AG04450 (cell line): Measurements from ENCODE around the gene SYNE2. TPM values are rescaled to one million over a fixed set of nuclear protein-coding genes. Genes with fewer than 3 reads are reported as not detected.

ENCODE experiments used
- CTCF ChIA-PET: fragments of 300-600, 350-600 bp; formaldehyde crosslinking; extraction: SDS; loops from one replicate; lab custom pipeline; 2022; ENCODE audit warnings: antibody characterized with exemption, inconsistent platforms; lab: Charles Lee
- POLR2A ChIA-PET: fragments of 350-600 bp; formaldehyde crosslinking; extraction: SDS; loops from one replicate; lab custom pipeline; 2021; ENCODE audit warnings: antibody characterized with exemption, inconsistent platforms; lab: Yijun Ruan, JAX
- DNase-seq: peaks from one replicate; pipeline ENCODE4 v3.0.0-alpha.2; 2011; ENCODE audit warnings: low read depth, low spot score
- H3K27ac ChIP-seq: one replicate; pipeline ENCODE4 v1.5.1; 2012; ENCODE audit warnings: low read depth, low read length, control low read depth
- H3K27me3 ChIP-seq: one replicate; pipeline ENCODE4 v1.6.0; 2012; ENCODE audit warnings: low read length; ENCODE audit not compliant: control insufficient read depth, insufficient read depth
- H3K4me3 ChIP-seq: 2 replicates; pipeline ENCODE4 v1.5.1; 2011; ENCODE audit warnings: mild to moderate bottlenecking, low read depth, low read length, control low read depth
- H3K9me3 ChIP-seq: 2 replicates; pipeline ENCODE4 v1.5.1; 2012; ENCODE audit warnings: low read length; ENCODE audit not compliant: control insufficient read depth, insufficient read depth
- CTCF ChIP-seq: IDR thresholded peaks from 2 replicates; pipeline ENCODE4 v1.5.1; 2011; ENCODE audit warnings: low read depth, low read length, control low read depth, inconsistent platforms
- polyA plus RNA-seq: library from polyadenylated mRNA; depleted of rRNA; stranded (reverse); fragments of >200 nt; gene quantifications from 2 replicates; pipeline ENCODE4 v1.2.3, GENCODE V29; 2011

SYNE2 gene
- polyA plus RNA-seq, 1 experiment = 6.1 TPM

- TF ChIP-seq CTCF = no peak
- H3K27me3 ChIP-seq = no peaks in the 10 kb centered on the region
- no peak overlapping the region for H3K4me3 ChIP-seq
- POLR2A ChIA-PET = no interaction called here
- no peaks in the 10 kb centered on the region for H3K9me3 ChIP-seq
- DNase-seq = no peak
- H3K27ac ChIP-seq = no peak overlapping the region
- CTCF ChIA-PET = no interaction called here
Observed at GRCh38 chr14:63938198-63939005, 85.6 kb downstream of the SYNE2 start.

- no peak overlapping the region for H3K27ac ChIP-seq
- DNase-seq = no peak
- ChIA-PET POLR2A (no interaction called here), CTCF (no interaction called here)
- H3K9me3 ChIP-seq = no peaks in the 10 kb centered on the region
- no peak for TF ChIP-seq CTCF
- H3K4me3 ChIP-seq = no peak overlapping the region
- H3K27me3 ChIP-seq = no peaks in the 10 kb centered on the region
Observed at GRCh38 chr14:63939006-63939270, 86.1 kb downstream of the SYNE2 start.

- Histone ChIP-seq H3K27ac (no peak overlapping the region), H3K4me3 (no peak overlapping the region), H3K9me3 (no peaks in the 10 kb centered on the region), H3K27me3 (no peaks in the 10 kb centered on the region)
- ChIA-PET CTCF (interaction anchor here (0.7 kb wide), 1 partner anchor 356 kb away, joined by 7 read pairs; no protein-coding TSS in a partner anchor), POLR2A (no interaction called here)
- DNase-seq = no peak
- TF ChIP-seq CTCF = no peak
Observed at GRCh38 chr14:63940387-63940786, 87.6 kb downstream of the SYNE2 start.

GRCh38 chr14:63941023-63941422 is 88.2 kb downstream of the SYNE2 start:
- POLR2A ChIA-PET = no interaction called here
- Histone ChIP-seq H3K4me3 (no peak overlapping the region), H3K27ac (no peak overlapping the region), H3K9me3 (no peaks in the 10 kb centered on the region), H3K27me3 (no peaks in the 10 kb centered on the region)
- no peak for TF ChIP-seq CTCF
- CTCF ChIA-PET = no interaction called here
- no peak for DNase-seq

GRCh38 chr14:63949696-63950095 is 96.9 kb downstream of the SYNE2 start:
- Histone ChIP-seq H3K9me3 (no peaks in the 10 kb centered on the region), H3K27ac (no peak overlapping the region), H3K27me3 (no peaks in the 10 kb centered on the region), H3K4me3 (no peak overlapping the region)
- ChIA-PET POLR2A (no interaction called here), CTCF (interaction anchor here (2.3 kb wide), 1 partner anchor 61 kb away, joined by 7 read pairs; no protein-coding TSS in a partner anchor)
- TF ChIP-seq CTCF = no peak
- DNase-seq = no peak
